Stomach (tissue), 4 donors: Measurements from ENCODE around the gene SLC16A7.

ENCODE experiments used
- CTCF ChIP-seq, 7 experiments: fragments of 450-650 bp in 4 of 7; fragments of 200-600 bp in 3 of 7; sonication (generic) in 3 of 7; IDR thresholded peaks; one replicate each; pipeline ENCODE4 v1.5.1; 2016 to 2019; ENCODE audit warnings: antibody characterized with exemption in 7 of 7, control low read depth in 2 of 7, mild to moderate bottlenecking in 1 of 7
- EP300 ChIP-seq: sonication (generic); formaldehyde crosslinking; IDR thresholded peaks from one replicate; pipeline ENCODE4 v1.6.1; 2017; ENCODE audit warnings: antibody characterized with exemption

DNA sequence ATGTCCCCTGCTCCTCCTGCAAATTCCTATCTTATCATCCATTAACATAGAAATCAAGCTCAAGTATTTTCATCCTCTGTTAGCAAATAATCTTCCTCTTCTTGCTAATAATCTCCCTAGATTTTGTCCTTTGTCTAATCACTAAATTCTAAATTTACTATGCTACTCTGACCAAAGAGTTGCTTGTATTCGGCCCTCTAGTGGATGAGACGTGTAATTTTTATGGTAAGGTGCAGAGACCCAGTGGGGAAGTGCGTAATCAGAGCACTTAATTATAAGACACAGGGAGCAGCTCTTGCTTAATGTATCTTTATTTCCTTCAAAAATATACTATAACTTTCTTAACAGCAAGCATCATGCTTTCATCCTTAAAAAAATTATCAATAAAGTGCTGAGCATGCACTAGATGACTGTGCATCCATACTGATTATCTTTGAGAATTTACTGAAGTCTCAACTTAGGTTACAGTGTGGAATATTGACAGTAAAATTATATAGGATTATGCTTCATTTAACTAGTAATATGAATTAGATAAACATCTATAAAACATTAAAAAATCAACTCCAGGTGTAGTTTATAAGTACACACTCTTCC is 212.6 kb downstream of the SLC16A7 start:
- TF ChIP-seq EP300 (no peak), CTCF (IDR thresholded peaks at IDR 0.05) (peak in 5 of 7 experiments; percentile 41 to 69 (median 62))
